Choroid plexus epithelial cell (primary cell): ENCODE data around the gene CALML3.

Experiments used
- DNase-seq: peaks from one replicate; pipeline ENCODE4 v3.0.0-alpha.2; 2010; ENCODE audit warnings: low read depth
- H3K4me3 ChIP-seq: 2 replicates; pipeline ENCODE4 v1.5.1; 2011; ENCODE audit warnings: low read depth, mild to moderate bottlenecking, control low read depth, low read length, moderate library complexity
- TF ChIP-seq, protein P1 (sequence below): conservative IDR thresholded peaks from 2 replicates; pipeline ENCODE4 v1.5.1; 2011; ENCODE audit warnings: low read depth, mild to moderate bottlenecking, control low read depth, inconsistent platforms, low read length, moderate library complexity

CALML3 gene

DNA sequence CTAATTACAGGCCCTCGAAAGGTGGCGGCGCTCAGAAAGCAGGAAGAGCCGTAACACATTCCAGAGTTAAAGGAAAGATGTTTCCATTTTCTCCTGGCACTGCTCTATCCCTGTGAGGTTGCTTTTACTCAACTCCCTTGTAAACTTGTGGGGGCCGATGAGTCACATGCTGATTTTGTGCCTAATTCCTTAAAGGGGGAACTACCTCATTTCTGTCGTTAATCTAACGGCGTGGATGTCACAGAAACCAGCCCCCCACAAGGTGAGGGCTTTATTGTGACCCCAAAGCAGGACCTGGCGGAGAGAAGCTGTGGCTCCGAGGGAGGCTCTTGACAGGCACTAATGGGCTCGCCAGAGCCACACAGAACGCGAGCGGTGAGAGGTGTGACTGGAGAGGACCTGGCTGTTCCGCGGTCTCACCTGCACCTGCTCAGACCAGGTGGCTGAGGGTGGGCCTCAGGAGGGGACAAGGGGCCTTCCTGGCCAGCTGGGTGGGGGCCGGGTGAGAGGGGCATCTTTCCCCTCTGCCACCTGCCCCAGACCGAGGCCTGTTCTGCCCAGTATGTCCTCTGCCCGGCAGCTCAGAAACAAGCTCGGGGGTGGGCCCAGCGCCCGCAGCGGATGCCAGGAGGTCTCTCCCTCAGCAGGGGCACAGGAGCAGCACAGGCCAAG is 50.9 kb downstream of the CALML3 start:
- TF ChIP-seq, protein P1, sequence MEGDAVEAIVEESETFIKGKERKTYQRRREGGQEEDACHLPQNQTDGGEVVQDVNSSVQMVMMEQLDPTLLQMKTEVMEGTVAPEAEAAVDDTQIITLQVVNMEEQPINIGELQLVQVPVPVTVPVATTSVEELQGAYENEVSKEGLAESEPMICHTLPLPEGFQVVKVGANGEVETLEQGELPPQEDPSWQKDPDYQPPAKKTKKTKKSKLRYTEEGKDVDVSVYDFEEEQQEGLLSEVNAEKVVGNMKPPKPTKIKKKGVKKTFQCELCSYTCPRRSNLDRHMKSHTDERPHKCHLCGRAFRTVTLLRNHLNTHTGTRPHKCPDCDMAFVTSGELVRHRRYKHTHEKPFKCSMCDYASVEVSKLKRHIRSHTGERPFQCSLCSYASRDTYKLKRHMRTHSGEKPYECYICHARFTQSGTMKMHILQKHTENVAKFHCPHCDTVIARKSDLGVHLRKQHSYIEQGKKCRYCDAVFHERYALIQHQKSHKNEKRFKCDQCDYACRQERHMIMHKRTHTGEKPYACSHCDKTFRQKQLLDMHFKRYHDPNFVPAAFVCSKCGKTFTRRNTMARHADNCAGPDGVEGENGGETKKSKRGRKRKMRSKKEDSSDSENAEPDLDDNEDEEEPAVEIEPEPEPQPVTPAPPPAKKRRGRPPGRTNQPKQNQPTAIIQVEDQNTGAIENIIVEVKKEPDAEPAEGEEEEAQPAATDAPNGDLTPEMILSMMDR, result no peak
- peak; percentile 49 for DNase-seq
- H3K4me3 ChIP-seq, result no peak overlapping the region

DNA sequence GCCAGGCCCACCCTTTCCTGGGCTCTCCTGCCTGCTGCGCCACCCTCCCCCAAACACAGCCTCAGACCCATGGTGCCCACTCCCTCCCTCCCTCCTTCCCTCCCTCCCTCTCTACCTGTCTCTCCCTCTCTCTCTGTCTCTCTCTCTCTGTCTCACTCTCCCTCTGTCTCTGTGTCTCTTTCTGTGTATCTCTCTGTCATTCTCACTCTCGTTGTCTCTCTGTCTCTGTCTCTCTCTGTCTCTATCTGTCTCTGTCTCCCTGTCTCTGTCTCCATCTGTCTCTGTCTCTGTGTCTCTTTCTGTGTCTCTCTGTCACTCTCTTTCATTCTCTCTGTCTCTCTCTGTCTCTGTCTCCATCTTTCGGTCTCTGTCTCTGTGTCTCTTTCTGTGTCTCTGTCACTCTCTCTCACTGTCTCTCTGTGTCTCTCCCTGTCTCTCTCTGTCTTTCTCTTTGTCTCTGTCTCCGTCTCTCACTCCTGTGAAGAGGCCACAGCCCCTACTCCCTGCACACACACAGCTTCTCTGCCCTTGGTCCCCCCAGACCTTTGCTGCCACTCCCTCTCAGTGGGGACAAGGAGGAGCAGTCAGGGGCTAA is 51.5 kb downstream of the CALML3 start:
- TF ChIP-seq, protein P1, result no peak

More for the DNA sequence above, 51.5 kb downstream of the CALML3 start:
- no peak for DNase-seq
- H3K4me3 ChIP-seq, result no peak overlapping the region
